GM12801 (cell line): ENCODE measurements around the gene ZNF416.

Source experiments
- CTCF ChIP-seq: IDR thresholded peaks from one replicate; pipeline ENCODE4 v1.5.1; 2011; ENCODE audit warnings: control low read depth; ENCODE audit not compliant: insufficient read length; ENCODE audit errors: extremely low read depth

Gene ZNF416

GRCh38 chr19:57578487-57579205, at the start of gene ZNF416:
Gene ZNF416, minus strand, starts transcription at chr19:57578911. Its CDS starts 207 bp downstream, at chr19:57578704.
- TF ChIP-seq CTCF, result no peak

- no peak for TF ChIP-seq CTCF
Measured at GRCh38 chr19:57623091-57623490, 44.4 kb upstream of the ZNF416 start.

GRCh38 chr19:57620673-57621348, 42.1 kb upstream of the ZNF416 start:
- TF ChIP-seq CTCF, result no peak

GRCh38 chr19:57615346-57615745, 36.6 kb upstream of the ZNF416 start:
- TF ChIP-seq CTCF, result no peak

- no peak for TF ChIP-seq CTCF
Measured at GRCh38 chr19:57613941-57614743, 35.4 kb upstream of the ZNF416 start, which contains the start of gene ZNF134. Gene ZNF134, plus strand, starts transcription at chr19:57614242. Its CDS starts 5,227 bp downstream, at chr19:57619469.

- TF ChIP-seq CTCF, result no peak
Measured at GRCh38 chr19:57611113-57611512, 32.4 kb upstream of the ZNF416 start.

GRCh38 chr19:57606931-57607330, 28.2 kb upstream of the ZNF416 start:
- TF ChIP-seq CTCF, result no peak
